Breast epithelium (tissue), 3 donors: ENCODE data around the gene ACVR1B.

ENCODE experiments used
- POLR2A ChIP-seq: fragments of 450-650 bp; IDR thresholded peaks from one replicate; pipeline ENCODE4 v1.6.1; 2016; ENCODE audit warnings: antibody characterized with exemption, mild to moderate bottlenecking, moderate library complexity
- POLR2AphosphoS5 ChIP-seq, 3 donors: sonication (generic); formaldehyde crosslinking; IDR thresholded peaks; one replicate each; pipeline ENCODE4 v1.6.1; 2017; ENCODE audit warnings: antibody characterized with exemption in 3 of 3
- TF ChIP-seq, protein P1 (sequence below), 3 donors: fragments of 450-650 bp; IDR thresholded peaks; one replicate each; pipeline ENCODE4 v1.5.1; 2016 to 2017; ENCODE audit warnings: antibody characterized with exemption in 3 of 3, mild to moderate bottlenecking in 3 of 3, moderate library complexity in 3 of 3

GRCh38 chr12:51960488-51960887 is 9.0 kb downstream of the ACVR1B start:
- TF ChIP-seq, protein P1, sequence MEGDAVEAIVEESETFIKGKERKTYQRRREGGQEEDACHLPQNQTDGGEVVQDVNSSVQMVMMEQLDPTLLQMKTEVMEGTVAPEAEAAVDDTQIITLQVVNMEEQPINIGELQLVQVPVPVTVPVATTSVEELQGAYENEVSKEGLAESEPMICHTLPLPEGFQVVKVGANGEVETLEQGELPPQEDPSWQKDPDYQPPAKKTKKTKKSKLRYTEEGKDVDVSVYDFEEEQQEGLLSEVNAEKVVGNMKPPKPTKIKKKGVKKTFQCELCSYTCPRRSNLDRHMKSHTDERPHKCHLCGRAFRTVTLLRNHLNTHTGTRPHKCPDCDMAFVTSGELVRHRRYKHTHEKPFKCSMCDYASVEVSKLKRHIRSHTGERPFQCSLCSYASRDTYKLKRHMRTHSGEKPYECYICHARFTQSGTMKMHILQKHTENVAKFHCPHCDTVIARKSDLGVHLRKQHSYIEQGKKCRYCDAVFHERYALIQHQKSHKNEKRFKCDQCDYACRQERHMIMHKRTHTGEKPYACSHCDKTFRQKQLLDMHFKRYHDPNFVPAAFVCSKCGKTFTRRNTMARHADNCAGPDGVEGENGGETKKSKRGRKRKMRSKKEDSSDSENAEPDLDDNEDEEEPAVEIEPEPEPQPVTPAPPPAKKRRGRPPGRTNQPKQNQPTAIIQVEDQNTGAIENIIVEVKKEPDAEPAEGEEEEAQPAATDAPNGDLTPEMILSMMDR (IDR thresholded peaks at IDR 0.05) = no peak
- no peak for TF ChIP-seq POLR2A
- TF ChIP-seq POLR2AphosphoS5 (IDR thresholded peaks at IDR 0.05) = no peak
